ENCODE data around the gene FADS3. TPM values are rescaled to one million over a fixed set of nuclear protein-coding genes. Genes with fewer than 3 reads are reported as not detected.
A peak's percentile ranks its signal among the peaks of the same experiment; 100 is the strongest.

The FADS3 gene
- total and polyA plus RNA-seq, 2 of the 13 experiments (the other 11 are each of a cell fraction or from before 2014, with no cell fraction given), result 13.4 to 23.2 TPM

- TF ChIP-seq ZFP90 (CRISPR knock-in tag; IDR thresholded peaks at IDR 0.05; ENCODE audit: borderline replicate concordance), result peak; percentile 79; the same call in 1 of the 2 replicates
- TF ChIP-seq CREM (IDR thresholded peaks at IDR 0.05), result peak; percentile 46; the same call in 1 of the 2 replicates
- no peak for TF ChIP-seq CREM (CRISPR knock-in tag; IDR thresholded peaks at IDR 0.05)
- peak; percentile 32; the same call in 1 of the 2 replicates for TF ChIP-seq THAP9 (CRISPR knock-in tag; IDR thresholded peaks at IDR 0.05; ENCODE audit: borderline replicate concordance)
- TF ChIP-seq ZFY (CRISPR knock-in tag; IDR thresholded peaks at IDR 0.05), result peak; percentile 81
- no peak for TF ChIP-seq ATF1 (CRISPR knock-in tag; IDR thresholded peaks at IDR 0.05)
- TF ChIP-seq ZNF333 (CRISPR knock-in tag; IDR thresholded peaks at IDR 0.05; ENCODE audit: borderline replicate concordance), result no peak
- TF ChIP-seq ETV5 (CRISPR knock-in tag; IDR thresholded peaks at IDR 0.05; ENCODE audit: borderline replicate concordance), result peak; percentile 43; the same call in 1 of the 2 replicates
- no peak for TF ChIP-seq ZNF703 (CRISPR knock-in tag; IDR thresholded peaks at IDR 0.05; ENCODE audit: borderline replicate concordance)
- no peak for TF ChIP-seq SP140L (CRISPR knock-in tag; IDR thresholded peaks at IDR 0.05; ENCODE audit: borderline replicate concordance)
- TF ChIP-seq LCORL (IDR thresholded peaks at IDR 0.05), result no peak
- peak; percentile 92 for TF ChIP-seq LCORL (CRISPR knock-in tag; IDR thresholded peaks at IDR 0.05)
- peak; percentile 80 for TF ChIP-seq ZNF501 (CRISPR knock-in tag; IDR thresholded peaks at IDR 0.05)
- TF ChIP-seq NPAS2 (CRISPR knock-in tag; IDR thresholded peaks at IDR 0.05; ENCODE audit: borderline replicate concordance), result no peak
- TF ChIP-seq CCDC6 (CRISPR knock-in tag; IDR thresholded peaks at IDR 0.05), result no peak; the same call in none of the 2 replicates
- no peak for TF ChIP-seq ZFP62 (CRISPR knock-in tag; IDR thresholded peaks at IDR 0.05)
- TF ChIP-seq ZNF589 (CRISPR knock-in tag; conservative IDR thresholded peaks at IDR 0.05), result no peak
- peak; percentile 57; the same call in 1 of the 2 replicates for TF ChIP-seq FOXA3 (CRISPR knock-in tag; IDR thresholded peaks at IDR 0.05)
- peak; percentile 40; the same call in 1 of the 2 replicates for TF ChIP-seq ZNF644 (CRISPR knock-in tag; IDR thresholded peaks at IDR 0.05; ENCODE audit: low read depth)
- no peak for TF ChIP-seq MIER2 (CRISPR knock-in tag; IDR thresholded peaks at IDR 0.05)
- no peak for TF ChIP-seq FIP1L1 (IDR thresholded peaks at IDR 0.05; ENCODE audit: borderline replicate concordance, insufficient read depth, low read depth, low read length)
- TF ChIP-seq HNRNPH1 (optimal IDR thresholded peaks at IDR 0.05; ENCODE audit: low read depth, low read length), result no peak
- TF ChIP-seq ZNF674 (CRISPR knock-in tag; IDR thresholded peaks at IDR 0.05; ENCODE audit: low read depth), result no peak
- TF ChIP-seq NFE2L2 (IDR thresholded peaks at IDR 0.05; ENCODE audit: low read length), result no peak
- peak; percentile 78; the same call in 1 of the 2 replicates for TF ChIP-seq KDM5B (CRISPR knock-in tag; IDR thresholded peaks at IDR 0.05; ENCODE audit: borderline replicate concordance)
- 0 out of 2 replicates have a peak, but pooled peaks have one; percentile 21 for TF ChIP-seq ZMYM2 (CRISPR knock-in tag; IDR thresholded peaks at IDR 0.05)
- TF ChIP-seq ZIK1 (CRISPR knock-in tag; IDR thresholded peaks at IDR 0.05; ENCODE audit: borderline replicate concordance, low read depth), result no peak
- TF ChIP-seq ZKSCAN5 (CRISPR knock-in tag; IDR thresholded peaks at IDR 0.05), result no peak
- no peak; the same call in 1 of the 2 replicates for TF ChIP-seq PPARG (CRISPR knock-in tag; conservative IDR thresholded peaks at IDR 0.05)
Observed at GRCh38 chr11:61923166-61924063, 32.1 kb upstream of the FADS3 start (continued).
